DOHH2 (cell line): ENCODE results near the gene SERPING1.

Source experiments
- H3F3A ChIP-seq: fragments of 200-600 bp; sonication (generic), shearing (Covaris generic); 2 replicates; pipeline ENCODE4 v1.6.0; 2016; ENCODE audit warnings: antibody characterized with exemption, mild to moderate bottlenecking; ENCODE audit not compliant: control insufficient read depth, insufficient read depth
- H3K27ac ChIP-seq: fragments of 200-600 bp; sonication (generic); 2 replicates; pipeline ENCODE4 v1.5.1; 2014; ENCODE audit warnings: low read depth, mild to moderate bottlenecking, low read length, moderate library complexity
- H3K27me3 ChIP-seq: fragments of 200-600 bp; sonication (generic); 2 replicates; pipeline ENCODE4 v1.6.1; 2014; ENCODE audit warnings: mild to moderate bottlenecking, low read length, mixed read lengths; ENCODE audit not compliant: control insufficient read depth
- H3K36me3 ChIP-seq: fragments of 200-600 bp; sonication (generic); 2 replicates; pipeline ENCODE4 v1.6.1; 2014; ENCODE audit warnings: mild to moderate bottlenecking, low read length, moderate library complexity, mixed read lengths; ENCODE audit not compliant: control insufficient read depth
- H3K4me1 ChIP-seq: fragments of 200-600 bp; sonication (generic); 2 replicates; pipeline ENCODE4 v1.6.1; 2014; ENCODE audit warnings: mild to moderate bottlenecking, low read length, mixed read lengths; ENCODE audit not compliant: control insufficient read depth
- H3K4me2 ChIP-seq: fragments of 200-600 bp; sonication (generic); 2 replicates; pipeline ENCODE4 v1.6.0; 2014; ENCODE audit warnings: mild to moderate bottlenecking, low read length, moderate library complexity
- H3K4me3 ChIP-seq: fragments of 200-600 bp; sonication (generic); 2 replicates; pipeline ENCODE4 v1.5.1; 2014; ENCODE audit warnings: mild to moderate bottlenecking, low read length, mixed read lengths
- H3K79me2 ChIP-seq: fragments of 200-600 bp; sonication (generic); 2 replicates; pipeline ENCODE4 v1.6.1; 2014; ENCODE audit warnings: mild to moderate bottlenecking, low read length, mixed read lengths; ENCODE audit not compliant: control insufficient read depth
- H3K9me2 ChIP-seq: fragments of 200-600 bp; sonication (generic); replicated peaks from 2 replicates; pipeline ENCODE4 v1.6.1; 2014; ENCODE audit warnings: mild to moderate bottlenecking, low read length, mixed read lengths; ENCODE audit not compliant: control insufficient read depth
- H3K9me3 ChIP-seq: fragments of 200-600 bp; sonication (generic); 2 replicates; pipeline ENCODE4 v1.6.1; 2014; ENCODE audit warnings: antibody characterized with exemption, low read length, mixed read lengths; ENCODE audit not compliant: control insufficient read depth, insufficient read depth
- H4K20me1 ChIP-seq: fragments of 200-600 bp; sonication (generic); 2 replicates; pipeline ENCODE4 v1.6.0; 2014; ENCODE audit warnings: low read depth, mild to moderate bottlenecking, antibody characterized with exemption, low read length, moderate library complexity; ENCODE audit not compliant: control insufficient read depth, insufficient read depth
- EZH2phosphoT487 ChIP-seq: fragments of 200-600 bp; sonication (generic); IDR thresholded peaks from 2 replicates; pipeline ENCODE4 v1.6.1; 2017; ENCODE audit warnings: borderline replicate concordance, mild to moderate bottlenecking, antibody characterized with exemption, low read length, moderate library complexity, mixed read lengths
- TF ChIP-seq, protein P1 (sequence below): fragments of 200-600 bp; sonication (generic); IDR thresholded peaks from one replicate; pipeline ENCODE4 v1.5.1; 2014; ENCODE audit warnings: antibody characterized with exemption, mild to moderate bottlenecking, low read depth, low read length; ENCODE audit not compliant: poor library complexity, severe bottlenecking

Gene SERPING1

DNA sequence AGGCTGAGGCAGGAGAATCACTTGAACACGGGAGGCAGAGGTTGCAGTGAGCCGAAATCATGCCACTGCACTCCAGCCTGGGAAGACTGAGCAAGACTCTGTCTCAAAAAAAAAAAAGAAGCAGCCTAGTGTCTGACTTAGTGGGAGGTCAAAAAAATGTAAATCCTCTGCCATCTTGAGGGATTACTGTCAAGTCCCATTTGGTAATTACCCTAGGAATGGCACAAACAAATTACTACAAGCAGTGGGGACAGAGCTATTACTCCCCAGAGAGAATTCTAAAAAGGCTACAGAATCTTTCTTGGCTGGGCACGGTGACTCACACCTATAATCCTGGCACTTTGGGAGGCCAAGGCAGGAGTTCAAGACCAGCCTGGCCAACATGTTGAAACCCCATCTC, 3.8 kb downstream of the SERPING1 start:
- Histone ChIP-seq H3F3A (no peaks in the 10 kb centered on the region), H3K9me3 (no peaks in the 10 kb centered on the region), H4K20me1 (no peaks in the 10 kb centered on the region), H3K36me3 (no peaks in the 10 kb centered on the region), H3K79me2 (no peaks in the 10 kb centered on the region), H3K9me2 (no peaks in the 10 kb centered on the region), H3K4me3 (no peak overlapping the region), H3K4me2 (no peak overlapping the region), H3K4me1 (no peaks in the 10 kb centered on the region), H3K27me3 (peaks cover 19% of the 10 kb centered on the region), H3K27ac (no peak overlapping the region)
- no peak for TF ChIP-seq EZH2phosphoT487

- Histone ChIP-seq H3K4me3 (no peak overlapping the region), H4K20me1 (no peaks in the 10 kb centered on the region), H3K4me2 (no peak overlapping the region), H3K36me3 (no peaks in the 10 kb centered on the region), H3K27ac (no peak overlapping the region), H3K9me3 (no peaks in the 10 kb centered on the region), H3K9me2 (no peaks in the 10 kb centered on the region), H3K4me1 (no peaks in the 10 kb centered on the region), H3K27me3 (peaks cover 10% of the 10 kb centered on the region), H3K79me2 (no peaks in the 10 kb centered on the region), H3F3A (no peaks in the 10 kb centered on the region)
- TF ChIP-seq, protein P1, sequence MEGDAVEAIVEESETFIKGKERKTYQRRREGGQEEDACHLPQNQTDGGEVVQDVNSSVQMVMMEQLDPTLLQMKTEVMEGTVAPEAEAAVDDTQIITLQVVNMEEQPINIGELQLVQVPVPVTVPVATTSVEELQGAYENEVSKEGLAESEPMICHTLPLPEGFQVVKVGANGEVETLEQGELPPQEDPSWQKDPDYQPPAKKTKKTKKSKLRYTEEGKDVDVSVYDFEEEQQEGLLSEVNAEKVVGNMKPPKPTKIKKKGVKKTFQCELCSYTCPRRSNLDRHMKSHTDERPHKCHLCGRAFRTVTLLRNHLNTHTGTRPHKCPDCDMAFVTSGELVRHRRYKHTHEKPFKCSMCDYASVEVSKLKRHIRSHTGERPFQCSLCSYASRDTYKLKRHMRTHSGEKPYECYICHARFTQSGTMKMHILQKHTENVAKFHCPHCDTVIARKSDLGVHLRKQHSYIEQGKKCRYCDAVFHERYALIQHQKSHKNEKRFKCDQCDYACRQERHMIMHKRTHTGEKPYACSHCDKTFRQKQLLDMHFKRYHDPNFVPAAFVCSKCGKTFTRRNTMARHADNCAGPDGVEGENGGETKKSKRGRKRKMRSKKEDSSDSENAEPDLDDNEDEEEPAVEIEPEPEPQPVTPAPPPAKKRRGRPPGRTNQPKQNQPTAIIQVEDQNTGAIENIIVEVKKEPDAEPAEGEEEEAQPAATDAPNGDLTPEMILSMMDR: no peak
- no peak for TF ChIP-seq EZH2phosphoT487
Measured at GRCh38 chr11:57604296-57605027, 7.0 kb downstream of the SERPING1 start.

- H3K27ac ChIP-seq: no peak overlapping the region
- H3K9me3 ChIP-seq: no peaks in the 10 kb centered on the region
- peaks cover 6% of the 10 kb centered on the region; the same call in 1 of the 2 replicates for H3K27me3 ChIP-seq
- H3K79me2 ChIP-seq: no peaks in the 10 kb centered on the region
- no peak overlapping the region for H3K4me2 ChIP-seq
- no peak for TF ChIP-seq EZH2phosphoT487
- H3F3A ChIP-seq: no peaks in the 10 kb centered on the region
- H3K9me2 ChIP-seq: no peaks in the 10 kb centered on the region
- no peak overlapping the region for H3K4me3 ChIP-seq
- no peaks in the 10 kb centered on the region for H3K4me1 ChIP-seq
- no peaks in the 10 kb centered on the region for H4K20me1 ChIP-seq
- H3K36me3 ChIP-seq: no peaks in the 10 kb centered on the region
Measured at GRCh38 chr11:57605028-57605420, 7.5 kb downstream of the SERPING1 start.

DNA sequence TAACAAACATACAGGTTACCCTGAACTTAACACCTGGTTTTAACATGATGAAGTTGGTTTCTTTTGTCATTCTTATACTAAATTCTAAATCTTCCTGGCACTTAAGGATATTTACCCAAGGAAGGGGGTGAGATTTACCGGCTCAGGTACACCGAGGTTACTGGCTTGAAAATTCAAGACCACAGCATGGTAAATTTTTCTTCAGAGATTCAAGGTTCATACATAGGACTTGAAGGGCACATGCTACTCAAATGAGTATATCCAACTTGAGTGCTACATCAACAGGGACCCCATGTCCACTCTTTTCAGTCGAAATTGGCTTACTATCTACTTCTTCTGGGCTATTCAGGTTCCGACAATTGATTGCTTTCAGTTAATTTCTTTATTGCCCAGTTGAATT, 12.7 kb downstream of the SERPING1 start:
- H3K9me3 ChIP-seq: no peaks in the 10 kb centered on the region
- H3K36me3 ChIP-seq: no peaks in the 10 kb centered on the region
- H4K20me1 ChIP-seq: no peaks in the 10 kb centered on the region
- no peaks in the 10 kb centered on the region for H3K9me2 ChIP-seq
- H3K4me1 ChIP-seq: no peaks in the 10 kb centered on the region
- no peaks in the 10 kb centered on the region for H3K79me2 ChIP-seq
- no peak overlapping the region for H3K4me2 ChIP-seq
- TF ChIP-seq, protein P1: no peak
- peaks cover 13% of the 10 kb centered on the region for H3K27me3 ChIP-seq
- H3K27ac ChIP-seq: no peak overlapping the region
- H3F3A ChIP-seq: no peaks in the 10 kb centered on the region
- H3K4me3 ChIP-seq: no peak overlapping the region
